Uterus (tissue), 2 donors: ENCODE results near the gene TMEM132A.

Source experiments
- CTCF ChIP-seq, 4 experiments: fragments of 200-600 bp in 2 of 4; fragments of 450-650 bp in 2 of 4; sonication (generic) in 2 of 4; IDR thresholded peaks; one replicate each; pipeline ENCODE4 v1.5.1; 2016 to 2019; ENCODE audit warnings: antibody characterized with exemption in 4 of 4, mild to moderate bottlenecking in 2 of 4, moderate library complexity in 1 of 4
- POLR2A ChIP-seq, 2 donors: fragments of 450-650 bp; IDR thresholded peaks; one replicate each; pipeline ENCODE4 v1.6.1; 2016; ENCODE audit warnings: antibody characterized with exemption in 2 of 2, mild to moderate bottlenecking in 1 of 2, moderate library complexity in 1 of 2

- TF ChIP-seq CTCF (IDR thresholded peaks at IDR 0.05) = no peak
- no peak for TF ChIP-seq POLR2A (IDR thresholded peaks at IDR 0.05)
These were observed 2.4 kb upstream of the TMEM132A start for GRCh38 chr11:60921777-60922335.
